ENCODE data around the gene ATP1B4.

GRCh38 chrX:120426599-120426998 is 64.7 kb downstream of the ATP1B4 start:
- TF ChIP-seq HDAC6 (IDR thresholded peaks at IDR 0.05; ENCODE audit: unreplicated experiment), result no peak
- no peak for TF ChIP-seq POLR2A (IDR thresholded peaks at IDR 0.05; ENCODE audit: low read depth, low read length)
- no peak for TF ChIP-seq KDM1A (IDR thresholded peaks at IDR 0.05; ENCODE audit: borderline replicate concordance)
- no peak for TF ChIP-seq USF2 (IDR thresholded peaks at IDR 0.05; ENCODE audit: borderline replicate concordance, low read depth, low read length)
- TF ChIP-seq CTCF (IDR thresholded peaks at IDR 0.05 in 2 of 3, conservative IDR thresholded peaks at IDR 0.05 in 1 of 3; ENCODE audit: control insufficient read depth in 2 of 3, extremely low read depth in 1 of 3, insufficient read depth in 1 of 3, low read depth in 3 of 3, low read length in 3 of 3), result no peak
- no peak for TF ChIP-seq CHD1 (IDR thresholded peaks at IDR 0.05; ENCODE audit: low read depth, low read length)
- TF ChIP-seq MXI1 (IDR thresholded peaks at IDR 0.05; ENCODE audit: low read depth, low read length), result no peak
- no peak for TF ChIP-seq POU2F2 (IDR thresholded peaks at IDR 0.05; ENCODE audit: borderline replicate concordance, low read depth, low read length)
- no peak for TF ChIP-seq CHD2 (IDR thresholded peaks at IDR 0.05; ENCODE audit: borderline replicate concordance, low read depth, low read length)
- TF ChIP-seq ZNF274 (IDR thresholded peaks at IDR 0.05; ENCODE audit: insufficient read depth, insufficient read length), result no peak
- no peak for TF ChIP-seq STAT3 (IDR thresholded peaks at IDR 0.05; ENCODE audit: low read depth, low read length)
